Transverse colon (tissue), 3 donors: ENCODE data around the gene CACNA1C.

ENCODE experiments used
- POLR2A ChIP-seq: fragments of 450-650 bp; IDR thresholded peaks from one replicate; pipeline ENCODE4 v1.6.1; 2016; ENCODE audit warnings: antibody characterized with exemption, mild to moderate bottlenecking, moderate library complexity
- TF ChIP-seq, protein P1 (sequence below), 5 experiments: fragments of 200-600 bp in 3 of 5; fragments of 450-650 bp in 2 of 5; sonication (generic) in 3 of 5; IDR thresholded peaks; 1 replicate in 2 of 5; 2 replicates in 3 of 5; pipeline ENCODE4 v1.5.1; 2016 to 2017; ENCODE audit warnings: antibody characterized with exemption in 5 of 5, inconsistent platforms in 3 of 5, mild to moderate bottlenecking in 2 of 5, moderate library complexity in 1 of 5

DNA sequence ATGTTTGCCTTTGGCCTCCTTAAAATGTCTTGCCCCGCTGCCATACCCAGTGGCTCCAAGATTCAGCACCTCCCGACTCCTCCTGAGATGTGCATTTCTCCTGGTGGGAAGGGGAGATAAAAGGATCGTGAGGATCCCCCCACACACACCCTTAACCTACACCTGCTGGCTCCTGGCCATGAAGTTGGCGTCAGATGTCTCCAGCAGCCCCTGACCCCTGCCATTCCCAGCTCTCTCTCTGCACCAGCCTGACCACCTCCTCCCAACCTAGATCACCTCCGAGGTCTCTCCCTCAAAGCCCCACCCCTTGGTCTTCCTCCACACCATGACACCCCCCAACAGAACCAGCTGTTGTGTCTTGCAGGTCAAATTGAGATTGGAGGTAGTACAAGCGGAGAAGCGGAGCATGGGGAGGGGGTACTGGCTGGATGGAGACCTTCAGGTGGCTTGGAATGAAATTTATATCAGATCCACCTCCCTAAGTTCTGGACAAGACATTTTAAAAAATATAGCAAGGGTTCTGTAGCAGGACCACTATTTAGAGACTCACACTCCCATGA lies 590.9 kb downstream of the CACNA1C start:
- no peak for TF ChIP-seq POLR2A
- TF ChIP-seq, protein P1, sequence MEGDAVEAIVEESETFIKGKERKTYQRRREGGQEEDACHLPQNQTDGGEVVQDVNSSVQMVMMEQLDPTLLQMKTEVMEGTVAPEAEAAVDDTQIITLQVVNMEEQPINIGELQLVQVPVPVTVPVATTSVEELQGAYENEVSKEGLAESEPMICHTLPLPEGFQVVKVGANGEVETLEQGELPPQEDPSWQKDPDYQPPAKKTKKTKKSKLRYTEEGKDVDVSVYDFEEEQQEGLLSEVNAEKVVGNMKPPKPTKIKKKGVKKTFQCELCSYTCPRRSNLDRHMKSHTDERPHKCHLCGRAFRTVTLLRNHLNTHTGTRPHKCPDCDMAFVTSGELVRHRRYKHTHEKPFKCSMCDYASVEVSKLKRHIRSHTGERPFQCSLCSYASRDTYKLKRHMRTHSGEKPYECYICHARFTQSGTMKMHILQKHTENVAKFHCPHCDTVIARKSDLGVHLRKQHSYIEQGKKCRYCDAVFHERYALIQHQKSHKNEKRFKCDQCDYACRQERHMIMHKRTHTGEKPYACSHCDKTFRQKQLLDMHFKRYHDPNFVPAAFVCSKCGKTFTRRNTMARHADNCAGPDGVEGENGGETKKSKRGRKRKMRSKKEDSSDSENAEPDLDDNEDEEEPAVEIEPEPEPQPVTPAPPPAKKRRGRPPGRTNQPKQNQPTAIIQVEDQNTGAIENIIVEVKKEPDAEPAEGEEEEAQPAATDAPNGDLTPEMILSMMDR (IDR thresholded peaks at IDR 0.05), result no peak
